AG09309 (cell line): ENCODE measurements around the gene CDKAL1.

ENCODE experiments used
- DNase-seq: peaks from one replicate; pipeline ENCODE4 v3.0.0-alpha.2; 2010; ENCODE audit warnings: low read depth
- H3K4me3 ChIP-seq: 2 replicates; pipeline ENCODE4 v1.5.1; 2011; ENCODE audit warnings: mild to moderate bottlenecking, low read depth, low read length, moderate library complexity; ENCODE audit not compliant: control insufficient read depth
- CTCF ChIP-seq: IDR thresholded peaks from 2 replicates; pipeline ENCODE4 v1.5.1; 2011; ENCODE audit warnings: mild to moderate bottlenecking, low read depth, low read length, inconsistent platforms; ENCODE audit not compliant: insufficient read depth, control insufficient read depth; ENCODE audit errors: missing control alignments

Gene CDKAL1

GRCh38 chr6:21061892-21062291 lies 527.6 kb downstream of the CDKAL1 start:
- TF ChIP-seq CTCF: no peak
- DNase-seq: no peak

GRCh38 chr6:21064756-21065340 lies 530.6 kb downstream of the CDKAL1 start:
- H3K4me3 ChIP-seq: no peak overlapping the region
- no peak for DNase-seq
- no peak for TF ChIP-seq CTCF

More at GRCh38 chr6:21061892-21062291, 527.6 kb downstream of the CDKAL1 start:
- H3K4me3 ChIP-seq: no peak overlapping the region

- no peak for TF ChIP-seq CTCF
- no peak for DNase-seq
- no peak overlapping the region for H3K4me3 ChIP-seq
Measured at GRCh38 chr6:21067521-21067920, 533.3 kb downstream of the CDKAL1 start.

GRCh38 chr6:21070620-21071019 lies 536.4 kb downstream of the CDKAL1 start:
- TF ChIP-seq CTCF: no peak
- DNase-seq: no peak
- no peak overlapping the region for H3K4me3 ChIP-seq

- no peak overlapping the region for H3K4me3 ChIP-seq
- DNase-seq: no peak
- TF ChIP-seq CTCF: no peak
Measured at GRCh38 chr6:21071780-21072468, 537.7 kb downstream of the CDKAL1 start.

GRCh38 chr6:21073318-21073839 lies 539.1 kb downstream of the CDKAL1 start:
- TF ChIP-seq CTCF: no peak
- DNase-seq: no peak
- H3K4me3 ChIP-seq: no peak overlapping the region
